ENCODE measurements around the gene PDZK1IP1. TPM values are rescaled to one million over a fixed set of nuclear protein-coding genes. Genes with fewer than 3 reads are reported as not detected.

PDZK1IP1 gene
- total and polyA plus RNA-seq, 2 experiments from 2014 or later, result not detected

- Histone ChIP-seq H3K27ac (no peak overlapping the region), H3K4me3 (peak overlapping the region; percentile 17), H3K4me1 (ENCODE audit: low read depth) (no peaks in the 10 kb centered on the region), H3K9me3 (ENCODE audit: low read depth) (no peaks in the 10 kb centered on the region), H3K27me3 (peaks cover 100% of the 10 kb centered on the region), H3K36me3 (no peaks in the 10 kb centered on the region)
- TF ChIP-seq, protein P1, sequence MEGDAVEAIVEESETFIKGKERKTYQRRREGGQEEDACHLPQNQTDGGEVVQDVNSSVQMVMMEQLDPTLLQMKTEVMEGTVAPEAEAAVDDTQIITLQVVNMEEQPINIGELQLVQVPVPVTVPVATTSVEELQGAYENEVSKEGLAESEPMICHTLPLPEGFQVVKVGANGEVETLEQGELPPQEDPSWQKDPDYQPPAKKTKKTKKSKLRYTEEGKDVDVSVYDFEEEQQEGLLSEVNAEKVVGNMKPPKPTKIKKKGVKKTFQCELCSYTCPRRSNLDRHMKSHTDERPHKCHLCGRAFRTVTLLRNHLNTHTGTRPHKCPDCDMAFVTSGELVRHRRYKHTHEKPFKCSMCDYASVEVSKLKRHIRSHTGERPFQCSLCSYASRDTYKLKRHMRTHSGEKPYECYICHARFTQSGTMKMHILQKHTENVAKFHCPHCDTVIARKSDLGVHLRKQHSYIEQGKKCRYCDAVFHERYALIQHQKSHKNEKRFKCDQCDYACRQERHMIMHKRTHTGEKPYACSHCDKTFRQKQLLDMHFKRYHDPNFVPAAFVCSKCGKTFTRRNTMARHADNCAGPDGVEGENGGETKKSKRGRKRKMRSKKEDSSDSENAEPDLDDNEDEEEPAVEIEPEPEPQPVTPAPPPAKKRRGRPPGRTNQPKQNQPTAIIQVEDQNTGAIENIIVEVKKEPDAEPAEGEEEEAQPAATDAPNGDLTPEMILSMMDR (IDR thresholded peaks at IDR 0.05; ENCODE audit: low read depth, low read length), result no peak
- DNase-seq (ENCODE audit: low read depth in 1 of 2, low spot score in 1 of 2), result peak in 1 of 2 donors; percentile 49
These were observed 35.7 kb upstream of the PDZK1IP1 start for GRCh38 chr1:47225430-47226100.

- TF ChIP-seq, protein P1 (IDR thresholded peaks at IDR 0.05; ENCODE audit: low read depth, low read length), result no peak
- peak overlapping the region; percentile 17 for H3K4me3 ChIP-seq
- no peaks in the 10 kb centered on the region for H3K4me1 ChIP-seq (ENCODE audit: low read depth)
- peaks cover 100% of the 10 kb centered on the region for H3K27me3 ChIP-seq
- H3K9me3 ChIP-seq (ENCODE audit: low read depth), result no peaks in the 10 kb centered on the region
- H3K36me3 ChIP-seq, result no peaks in the 10 kb centered on the region
- DNase-seq (ENCODE audit: low read depth in 1 of 2, low spot score in 1 of 2), result no peak
- no peak overlapping the region for H3K27ac ChIP-seq
These were observed 35.0 kb upstream of the PDZK1IP1 start for GRCh38 chr1:47224676-47225399.

GRCh38 chr1:47223921-47224675, 34.3 kb upstream of the PDZK1IP1 start:
- peaks cover 100% of the 10 kb centered on the region for H3K27me3 ChIP-seq
- H3K36me3 ChIP-seq, result no peaks in the 10 kb centered on the region
- TF ChIP-seq, protein P1 (IDR thresholded peaks at IDR 0.05; ENCODE audit: low read depth, low read length), result no peak
- H3K9me3 ChIP-seq (ENCODE audit: low read depth), result no peaks in the 10 kb centered on the region
- no peak overlapping the region for H3K4me3 ChIP-seq
- H3K27ac ChIP-seq, result no peak overlapping the region
- DNase-seq (ENCODE audit: low read depth in 1 of 2, low spot score in 1 of 2), result no peak
- no peaks in the 10 kb centered on the region for H3K4me1 ChIP-seq (ENCODE audit: low read depth)

DNA sequence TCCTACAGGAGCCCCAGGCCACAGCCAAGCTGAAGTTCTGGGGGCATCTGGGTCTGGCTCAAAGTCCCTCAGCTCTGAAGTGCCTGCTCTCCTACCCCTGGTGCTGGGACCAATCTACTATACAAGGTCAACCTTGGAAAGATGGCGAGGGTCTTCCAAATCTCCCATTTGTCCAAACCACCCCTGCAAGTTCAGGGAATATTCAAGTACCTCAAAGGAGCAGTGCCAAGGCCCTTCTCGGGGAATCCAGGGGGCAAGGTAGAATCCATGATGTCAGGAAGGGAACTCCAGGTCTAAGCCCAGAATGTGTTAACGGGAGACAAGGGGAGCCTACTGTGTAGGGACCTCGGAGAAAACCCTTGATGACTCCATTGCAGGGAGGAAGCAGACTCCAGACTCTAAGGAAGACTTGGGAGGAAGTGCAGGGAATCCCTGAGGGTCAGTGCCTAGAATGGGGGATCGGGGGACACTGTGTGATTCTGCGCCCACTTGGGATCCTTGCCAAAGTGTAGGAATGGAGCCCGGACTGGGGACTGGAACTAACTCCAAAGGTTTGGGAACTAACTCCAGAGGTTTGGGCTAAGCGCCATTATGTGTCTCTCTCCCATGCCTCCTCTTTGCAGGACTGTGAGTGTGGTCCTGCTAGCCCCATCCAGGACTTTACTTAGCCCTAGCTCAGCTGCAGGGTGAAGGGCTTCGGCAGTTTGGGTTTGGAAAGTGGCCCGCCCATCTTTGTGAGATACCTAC, 33.5 kb upstream of the PDZK1IP1 start:
- Histone ChIP-seq H3K27me3 (peaks cover 99% of the 10 kb centered on the region), H3K27ac (no peak overlapping the region), H3K9me3 (ENCODE audit: low read depth) (no peaks in the 10 kb centered on the region), H3K4me1 (ENCODE audit: low read depth) (no peaks in the 10 kb centered on the region), H3K4me3 (no peak overlapping the region), H3K36me3 (no peaks in the 10 kb centered on the region)
- DNase-seq (ENCODE audit: low read depth in 1 of 2, low spot score in 1 of 2), result no peak
- TF ChIP-seq, protein P1 (IDR thresholded peaks at IDR 0.05; ENCODE audit: low read depth, low read length), result no peak

- no peak overlapping the region for H3K4me3 ChIP-seq
- no peaks in the 10 kb centered on the region for H3K9me3 ChIP-seq (ENCODE audit: low read depth)
- TF ChIP-seq, protein P1 (IDR thresholded peaks at IDR 0.05; ENCODE audit: low read depth, low read length), result no peak
- H3K4me1 ChIP-seq (ENCODE audit: low read depth), result no peaks in the 10 kb centered on the region
- H3K27me3 ChIP-seq, result peaks cover 99% of the 10 kb centered on the region
- H3K27ac ChIP-seq, result no peak overlapping the region
- no peak for DNase-seq (ENCODE audit: low read depth in 1 of 2, low spot score in 1 of 2)
- no peaks in the 10 kb centered on the region for H3K36me3 ChIP-seq
These were observed 32.6 kb upstream of the PDZK1IP1 start for GRCh38 chr1:47222476-47222875.

Data from cardiac muscle cell (in vitro differentiated cells and primary cell).